Transverse colon (tissue), 4 donors: Measurements from ENCODE around the gene MEN1. TPM values are rescaled to one million over a fixed set of nuclear protein-coding genes. Genes with fewer than 3 reads are reported as not detected.

Experiments
- DNase-seq: peaks from one replicate; pipeline ENCODE4 v3.0.0-alpha.2; 2019
- H3K27ac ChIP-seq, 4 donors: fragments of 200-600 bp; sonication (generic); 2 replicates each; pipeline ENCODE4 v1.5.1; 2016 to 2018; ENCODE audit warnings: inconsistent platforms in 4 of 4
- H3K27me3 ChIP-seq: fragments of 200-600 bp; sonication (generic); 2 replicates; pipeline ENCODE4 v1.5.1; 2017; ENCODE audit warnings: inconsistent platforms
- H3K36me3 ChIP-seq, 4 donors: fragments of 200-600 bp; sonication (generic); 2 replicates each; pipeline ENCODE4 v1.5.1; 2017 to 2019; ENCODE audit warnings: inconsistent platforms in 4 of 4
- H3K4me1 ChIP-seq, 4 donors: fragments of 200-600 bp; sonication (generic); 2 replicates each; pipeline ENCODE4 v1.5.1; 2017 to 2020; ENCODE audit warnings: inconsistent platforms in 4 of 4
- H3K4me3 ChIP-seq, 4 donors: fragments of 200-600 bp; sonication (generic); 1 replicate in 1 of 4; 2 replicates in 3 of 4; pipeline versions ENCODE4 v1.5.1 to v1.6.1; 2017 to 2019; ENCODE audit warnings: inconsistent platforms in 4 of 4
- H3K9me3 ChIP-seq, 2 donors: fragments of 200-600 bp; sonication (generic); 2 replicates each; pipeline ENCODE4 v1.5.1; 2017 to 2019; ENCODE audit warnings: inconsistent platforms in 2 of 2
- EP300 ChIP-seq: sonication (generic); formaldehyde crosslinking; IDR thresholded peaks from one replicate; pipeline ENCODE4 v1.6.1; 2017; ENCODE audit warnings: antibody characterized with exemption, low read depth
- POLR2A ChIP-seq: fragments of 450-650 bp; IDR thresholded peaks from one replicate; pipeline ENCODE4 v1.6.1; 2016; ENCODE audit warnings: antibody characterized with exemption, mild to moderate bottlenecking, moderate library complexity
- POLR2AphosphoS5 ChIP-seq, 3 donors: sonication (generic); formaldehyde crosslinking; IDR thresholded peaks; one replicate each; pipeline ENCODE4 v1.6.1; 2016; ENCODE audit warnings: antibody characterized with exemption in 3 of 3
- WGBS, 2 donors: methylation state at CpG; one replicate each; pipeline ENCODE4 v1.1.5; 2018; ENCODE audit warnings: low coverage in 1 of 2; 5-methylcytosine and 5-hydroxymethylcytosine counted together
- in situ Hi-C, 4 donors: fragments of 200-750 bp; cut with MboI; loops; one replicate each; pipeline versions ENCODE4 v1.15.0 to v1.15.1; 2017; ENCODE audit warnings: low sequenced_read_pairs in 3 of 4, low pct_ligation_motif_present in 1 of 4, low pct_unique_long_range_greater_than_20kb in 1 of 4
- intact Hi-C: fragments of 100-400 bp; cut with DNase I; formaldehyde crosslinking; loops from one replicate; pipeline ENCODE4 v1.15.1; 2023; ENCODE audit warnings: low total_unique reads
- total RNA-seq, 4 donors: library from RNA; depleted of rRNA; stranded (reverse); fragments of >200 nt; gene quantifications; one replicate each; pipeline ENCODE4 v1.1.0, GENCODE V29; 2016
- TF ChIP-seq, protein P1 (sequence below), 5 experiments: fragments of 200-600 bp in 3 of 5; fragments of 450-650 bp in 2 of 5; sonication (generic) in 3 of 5; IDR thresholded peaks; 1 replicate in 2 of 5; 2 replicates in 3 of 5; pipeline ENCODE4 v1.5.1; 2016 to 2017; ENCODE audit warnings: antibody characterized with exemption in 5 of 5, inconsistent platforms in 3 of 5, mild to moderate bottlenecking in 2 of 5, moderate library complexity in 1 of 5

MEN1 gene
- total RNA-seq, 4 donors from 2014 or later = 19.5 to 30.3 (median 25.4) TPM

DNA sequence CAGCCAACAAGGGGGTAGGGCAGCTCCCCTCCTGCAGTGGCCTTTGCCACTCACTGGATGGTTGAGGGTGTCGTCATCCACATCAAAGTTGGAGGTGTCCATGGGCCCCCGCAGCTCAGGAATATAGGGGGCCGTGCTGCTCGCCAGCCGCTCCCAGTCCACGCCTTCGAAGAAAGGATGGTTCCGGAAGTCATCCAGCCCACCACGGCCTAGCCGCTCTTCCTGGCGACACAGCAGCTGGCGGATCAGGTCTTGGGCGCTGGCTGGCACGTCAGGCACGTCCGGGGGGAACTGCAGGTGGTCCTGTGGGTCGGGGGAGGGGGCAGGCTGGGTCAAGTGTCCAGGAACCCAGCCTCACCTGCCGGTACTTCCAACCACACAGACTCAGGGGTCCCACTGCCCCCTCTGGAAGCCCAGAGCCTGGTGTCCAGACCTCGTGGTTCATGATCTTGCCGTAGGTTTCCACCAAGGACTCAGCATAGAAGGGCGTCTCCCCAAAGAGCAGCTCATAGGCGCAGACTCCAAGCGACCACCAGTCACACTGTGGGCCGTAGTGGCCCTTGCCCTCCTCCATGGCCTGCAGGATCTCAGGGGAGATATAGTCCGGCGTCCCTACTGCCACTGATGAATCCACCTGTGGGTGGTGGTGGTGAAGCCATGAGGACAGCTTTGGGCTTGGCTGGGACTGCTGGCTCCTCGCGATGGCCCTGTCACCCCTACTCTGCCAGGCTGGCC, 28.4 kb upstream of the MEN1 start:
- no peak overlapping the region for H3K27ac ChIP-seq
- WGBS, 2 donors = 96% methylated on average over 21 of the region's 28 CpGs; no CpG with 5 or more reads in 1 of the 2 donors
- peaks cover 0 to 8% (median 4%) of the 10 kb centered on the region in 4 donors for H3K4me1 ChIP-seq
- intact Hi-C loops = no loop called here
- no peaks in the 10 kb centered on the region for H3K27me3 ChIP-seq
- H3K4me3 ChIP-seq = no peak overlapping the region
- H3K9me3 ChIP-seq = no peaks in the 10 kb centered on the region
- no peak for DNase-seq
- no peak for TF ChIP-seq EP300
- no peak for TF ChIP-seq POLR2AphosphoS5 (IDR thresholded peaks at IDR 0.05)
- no peak for TF ChIP-seq POLR2A
- TF ChIP-seq, protein P1, sequence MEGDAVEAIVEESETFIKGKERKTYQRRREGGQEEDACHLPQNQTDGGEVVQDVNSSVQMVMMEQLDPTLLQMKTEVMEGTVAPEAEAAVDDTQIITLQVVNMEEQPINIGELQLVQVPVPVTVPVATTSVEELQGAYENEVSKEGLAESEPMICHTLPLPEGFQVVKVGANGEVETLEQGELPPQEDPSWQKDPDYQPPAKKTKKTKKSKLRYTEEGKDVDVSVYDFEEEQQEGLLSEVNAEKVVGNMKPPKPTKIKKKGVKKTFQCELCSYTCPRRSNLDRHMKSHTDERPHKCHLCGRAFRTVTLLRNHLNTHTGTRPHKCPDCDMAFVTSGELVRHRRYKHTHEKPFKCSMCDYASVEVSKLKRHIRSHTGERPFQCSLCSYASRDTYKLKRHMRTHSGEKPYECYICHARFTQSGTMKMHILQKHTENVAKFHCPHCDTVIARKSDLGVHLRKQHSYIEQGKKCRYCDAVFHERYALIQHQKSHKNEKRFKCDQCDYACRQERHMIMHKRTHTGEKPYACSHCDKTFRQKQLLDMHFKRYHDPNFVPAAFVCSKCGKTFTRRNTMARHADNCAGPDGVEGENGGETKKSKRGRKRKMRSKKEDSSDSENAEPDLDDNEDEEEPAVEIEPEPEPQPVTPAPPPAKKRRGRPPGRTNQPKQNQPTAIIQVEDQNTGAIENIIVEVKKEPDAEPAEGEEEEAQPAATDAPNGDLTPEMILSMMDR (IDR thresholded peaks at IDR 0.05) = no peak
- in situ Hi-C loops = no loop called here
- no peaks in the 10 kb centered on the region for H3K36me3 ChIP-seq

GRCh38 chr11:64837887-64838351, 27.6 kb upstream of the MEN1 start:
- 88% methylated on average over 9 of the region's 10 CpGs; no CpG with 5 or more reads in 1 of the 2 donors for WGBS, 2 donors

DNA sequence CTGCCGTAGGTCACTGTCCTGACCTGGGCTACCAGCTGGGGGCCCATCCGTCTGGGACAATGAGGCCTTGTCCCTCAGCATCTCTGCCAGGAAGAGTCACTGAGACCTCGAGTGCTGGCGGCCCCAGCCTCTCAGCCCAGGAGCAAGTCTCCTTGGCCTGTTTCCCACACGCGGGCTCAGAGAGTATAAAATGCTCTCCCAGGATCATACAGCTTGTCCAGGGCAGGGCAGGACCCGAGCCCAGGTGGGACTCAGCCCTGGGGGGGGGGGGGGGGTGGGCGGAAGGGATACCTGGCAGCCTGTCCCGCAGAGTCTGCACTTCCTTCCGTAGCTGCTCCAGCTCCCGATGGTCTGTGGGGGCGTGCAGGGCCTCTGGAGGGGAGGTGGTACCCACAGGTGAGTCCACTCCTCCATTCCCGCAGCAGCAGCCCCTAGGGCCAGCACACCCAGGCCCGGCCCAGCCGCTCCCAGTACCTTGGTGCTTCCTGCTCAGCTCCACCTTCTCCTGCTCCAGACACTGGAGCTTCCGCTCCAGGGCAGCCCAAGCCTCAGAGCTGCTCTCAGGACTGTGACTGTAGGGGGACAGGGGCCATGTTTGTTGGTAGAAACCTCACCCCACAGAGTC, 26.2 kb upstream of the MEN1 start:
- in situ Hi-C loops (no loop called here), intact Hi-C loops (no loop called here)
- no peak for DNase-seq
- TF ChIP-seq POLR2AphosphoS5 (IDR thresholded peaks at IDR 0.05) = no peak
- no peak for TF ChIP-seq POLR2A
- TF ChIP-seq EP300 = no peak
- TF ChIP-seq, protein P1 (IDR thresholded peaks at IDR 0.05) = no peak
- no peak overlapping the region for H3K27ac ChIP-seq
- no peaks in the 10 kb centered on the region for H3K36me3 ChIP-seq
- WGBS, 2 donors = 83% methylated on average over 12 of the region's 16 CpGs; no CpG with 5 or more reads in 1 of the 2 donors
- H3K27me3 ChIP-seq = no peaks in the 10 kb centered on the region
- no peak overlapping the region for H3K4me3 ChIP-seq
- H3K4me1 ChIP-seq = no peaks in the 10 kb centered on the region
- H3K9me3 ChIP-seq = no peaks in the 10 kb centered on the region

More at GRCh38 chr11:64837887-64838351, 27.6 kb upstream of the MEN1 start:
- H3K27ac ChIP-seq = no peak overlapping the region
- H3K27me3 ChIP-seq = no peaks in the 10 kb centered on the region
- no peak for TF ChIP-seq POLR2A
- TF ChIP-seq EP300 = no peak
- TF ChIP-seq, protein P1 (IDR thresholded peaks at IDR 0.05) = no peak
- no peak for TF ChIP-seq POLR2AphosphoS5 (IDR thresholded peaks at IDR 0.05)
- no peaks in the 10 kb centered on the region for H3K36me3 ChIP-seq
- intact Hi-C loops (no loop called here), in situ Hi-C loops (no loop called here)
- DNase-seq = no peak
- H3K4me3 ChIP-seq = no peak overlapping the region
- peaks cover 0 to 7% (median 2%) of the 10 kb centered on the region in 4 donors for H3K4me1 ChIP-seq
- no peaks in the 10 kb centered on the region for H3K9me3 ChIP-seq

GRCh38 chr11:64835616-64836447, 25.5 kb upstream of the MEN1 start:
- Histone ChIP-seq H3K27me3 (no peaks in the 10 kb centered on the region), H3K4me3 (no peak overlapping the region), H3K27ac (no peak overlapping the region), H3K4me1 (no peaks in the 10 kb centered on the region), H3K9me3 (no peaks in the 10 kb centered on the region), H3K36me3 (no peaks in the 10 kb centered on the region)
- WGBS, 2 donors = 100% methylated on average over 6 of the region's 17 CpGs; no CpG with 5 or more reads in 1 of the 2 donors
- TF ChIP-seq, protein P1 (IDR thresholded peaks at IDR 0.05) = no peak
- TF ChIP-seq EP300 (no peak), POLR2AphosphoS5 (IDR thresholded peaks at IDR 0.05) (no peak), POLR2A (no peak)
- DNase-seq = no peak
- intact Hi-C loops = no loop called here
- in situ Hi-C loops = no loop called here
